Epithelial cell of proximal tubule (primary cell): ENCODE measurements around the gene ICE2. TPM values are rescaled to one million over a fixed set of nuclear protein-coding genes. Genes with fewer than 3 reads are reported as not detected.

Experiments used
- DNase-seq: peaks from one replicate; pipeline ENCODE4 v3.0.0-alpha.2; 2011; ENCODE audit warnings: low read depth
- H3K4me3 ChIP-seq: 2 replicates; pipeline ENCODE4 v1.5.1; 2011; ENCODE audit warnings: low read depth, mild to moderate bottlenecking, low read length
- total RNA-seq: library from RNA; depleted of rRNA; stranded (reverse); fragments of >200 nt; gene quantifications from 2 replicates; pipeline ENCODE4 v1.2.3, GENCODE V29; 2015
- TF ChIP-seq, protein P1 (sequence below): conservative IDR thresholded peaks from 2 replicates; pipeline ENCODE4 v1.5.1; 2012; ENCODE audit warnings: low read depth, mild to moderate bottlenecking, low read length

The ICE2 gene
- total RNA-seq, 1 donor from 2014 or later: 10.6 TPM

DNA sequence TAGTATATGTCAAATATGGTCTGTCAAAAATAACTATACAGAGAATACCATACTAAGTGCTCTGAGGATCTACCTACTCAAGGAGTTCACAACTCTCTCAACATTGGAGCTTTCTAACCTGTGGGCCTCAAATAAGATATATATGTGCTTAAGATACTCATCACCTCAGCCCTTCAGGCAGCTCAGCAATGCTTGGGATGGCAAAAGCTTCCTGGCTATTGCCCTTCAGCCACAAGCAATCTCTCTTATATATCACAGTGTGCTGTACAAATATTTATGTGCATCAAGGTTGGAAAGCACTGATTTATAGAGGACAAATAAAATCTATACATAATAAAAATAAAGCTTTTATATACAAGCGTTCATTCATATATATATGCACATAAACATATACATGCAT lies 40.3 kb downstream of the ICE2 start:
- TF ChIP-seq, protein P1, sequence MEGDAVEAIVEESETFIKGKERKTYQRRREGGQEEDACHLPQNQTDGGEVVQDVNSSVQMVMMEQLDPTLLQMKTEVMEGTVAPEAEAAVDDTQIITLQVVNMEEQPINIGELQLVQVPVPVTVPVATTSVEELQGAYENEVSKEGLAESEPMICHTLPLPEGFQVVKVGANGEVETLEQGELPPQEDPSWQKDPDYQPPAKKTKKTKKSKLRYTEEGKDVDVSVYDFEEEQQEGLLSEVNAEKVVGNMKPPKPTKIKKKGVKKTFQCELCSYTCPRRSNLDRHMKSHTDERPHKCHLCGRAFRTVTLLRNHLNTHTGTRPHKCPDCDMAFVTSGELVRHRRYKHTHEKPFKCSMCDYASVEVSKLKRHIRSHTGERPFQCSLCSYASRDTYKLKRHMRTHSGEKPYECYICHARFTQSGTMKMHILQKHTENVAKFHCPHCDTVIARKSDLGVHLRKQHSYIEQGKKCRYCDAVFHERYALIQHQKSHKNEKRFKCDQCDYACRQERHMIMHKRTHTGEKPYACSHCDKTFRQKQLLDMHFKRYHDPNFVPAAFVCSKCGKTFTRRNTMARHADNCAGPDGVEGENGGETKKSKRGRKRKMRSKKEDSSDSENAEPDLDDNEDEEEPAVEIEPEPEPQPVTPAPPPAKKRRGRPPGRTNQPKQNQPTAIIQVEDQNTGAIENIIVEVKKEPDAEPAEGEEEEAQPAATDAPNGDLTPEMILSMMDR: no peak
- no peak overlapping the region for H3K4me3 ChIP-seq
- DNase-seq: no peak

DNA sequence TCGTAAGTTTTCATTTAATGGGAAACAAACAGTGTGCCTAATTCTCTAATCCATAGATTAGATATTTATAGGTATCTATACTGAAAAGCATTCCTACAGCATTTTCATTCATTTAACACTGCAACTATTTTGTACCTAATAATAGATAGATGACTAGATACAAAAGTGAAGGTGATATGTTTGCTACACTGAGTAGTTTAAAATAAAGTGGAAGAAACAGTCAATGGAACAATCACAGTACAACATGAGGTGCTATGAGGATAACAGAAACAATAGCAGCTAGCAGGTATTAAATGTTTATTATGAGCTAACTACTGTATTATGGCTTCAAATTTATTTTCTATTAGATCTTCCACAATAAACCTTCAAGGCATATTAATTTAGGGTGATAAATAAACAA lies 50.0 kb downstream of the ICE2 start:
- TF ChIP-seq, protein P1: no peak
- no peak overlapping the region for H3K4me3 ChIP-seq
- DNase-seq: no peak

DNA sequence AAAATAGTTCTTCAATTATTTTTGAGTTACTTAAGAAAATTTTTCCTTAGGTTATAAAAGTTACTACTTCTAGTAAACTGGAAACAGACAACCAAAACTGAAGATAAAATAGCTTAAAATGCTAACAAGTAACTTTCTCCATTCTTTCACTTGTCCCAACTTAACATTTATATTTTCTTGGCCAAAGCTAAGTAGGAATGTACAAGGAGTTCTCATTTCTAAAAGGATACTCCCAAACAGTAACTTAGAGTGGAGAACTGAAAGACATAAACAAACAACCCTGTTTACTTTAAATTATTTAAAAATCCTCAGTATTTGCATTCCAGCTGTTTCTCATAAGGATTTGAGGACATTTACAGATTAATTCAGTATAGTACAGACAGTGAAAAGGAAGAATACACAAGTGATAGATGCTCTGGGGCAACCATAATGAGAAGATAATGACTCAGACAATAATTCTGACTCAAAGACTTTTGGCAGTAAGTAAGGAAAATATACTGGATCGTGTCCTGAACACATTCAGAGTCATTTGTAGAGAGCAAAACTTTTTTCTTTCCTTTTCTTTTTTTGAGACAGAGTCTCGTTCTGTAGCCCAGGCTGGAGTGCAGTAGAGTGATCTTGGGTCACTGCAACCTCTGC lies 52.0 kb downstream of the ICE2 start:
- no peak for DNase-seq
- H3K4me3 ChIP-seq: no peak overlapping the region
- TF ChIP-seq, protein P1: no peak

DNA sequence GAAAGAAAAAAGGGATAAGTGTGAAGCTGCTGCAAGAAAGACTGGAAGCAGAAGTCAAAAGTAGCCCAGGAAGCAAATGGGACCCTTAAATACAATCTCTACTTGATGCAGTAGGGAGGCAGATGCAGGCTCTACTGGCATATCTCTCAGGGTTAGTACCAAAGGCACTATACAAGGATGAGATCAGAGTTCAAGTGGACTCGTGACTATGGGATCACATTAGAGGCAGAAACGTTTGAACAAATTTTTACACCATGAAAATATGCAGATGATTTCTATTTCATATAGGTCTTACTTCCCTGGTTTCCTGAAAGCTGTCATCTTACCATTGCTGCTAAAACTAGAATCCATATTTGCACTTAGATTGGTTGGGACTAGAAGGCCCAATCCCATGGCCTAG lies 53.5 kb downstream of the ICE2 start:
- DNase-seq: no peak
- no peak overlapping the region for H3K4me3 ChIP-seq
- TF ChIP-seq, protein P1: no peak

DNA sequence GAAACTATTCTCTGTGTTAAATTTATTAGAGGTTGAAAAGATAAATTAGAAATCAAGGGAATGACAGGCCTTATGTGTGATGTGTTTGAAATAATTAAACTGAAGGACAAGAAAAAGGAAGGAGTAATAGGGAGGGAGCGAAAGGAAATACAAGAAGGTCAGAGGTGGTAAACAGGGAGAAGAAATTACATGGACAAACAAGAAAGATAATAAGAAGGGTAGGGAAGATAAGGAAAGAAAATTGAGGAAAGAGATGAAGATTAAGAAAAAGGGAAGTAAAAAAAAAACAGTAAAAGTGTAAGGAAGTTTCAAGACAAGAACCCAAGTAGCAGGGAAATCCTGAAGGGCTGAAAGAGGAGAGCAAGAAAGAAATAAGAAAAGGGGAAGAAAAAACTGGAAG lies 54.9 kb downstream of the ICE2 start:
- TF ChIP-seq, protein P1: no peak
- DNase-seq: no peak
- no peak overlapping the region for H3K4me3 ChIP-seq

DNA sequence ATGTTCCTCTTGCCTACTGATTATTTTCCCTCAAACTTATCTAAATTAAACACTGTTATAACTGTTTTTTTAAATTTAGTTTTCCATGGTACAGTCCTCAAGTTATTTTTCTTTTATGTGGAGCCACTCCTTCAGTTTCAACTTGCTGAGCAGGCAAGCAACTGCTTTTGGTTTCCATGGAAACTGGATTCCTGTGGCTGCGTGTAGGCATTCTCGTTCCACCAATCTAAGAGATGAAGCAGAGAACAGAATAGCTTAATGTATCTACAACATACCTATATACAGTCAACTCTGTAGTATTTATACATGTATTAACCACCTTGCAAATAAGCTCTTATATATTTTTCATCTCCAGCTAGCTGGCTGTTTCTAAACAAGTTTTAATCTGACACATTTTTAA lies 55.4 kb downstream of the ICE2 start:
- peak; percentile 56 for DNase-seq
- TF ChIP-seq, protein P1: no peak
- no peak overlapping the region for H3K4me3 ChIP-seq

DNA sequence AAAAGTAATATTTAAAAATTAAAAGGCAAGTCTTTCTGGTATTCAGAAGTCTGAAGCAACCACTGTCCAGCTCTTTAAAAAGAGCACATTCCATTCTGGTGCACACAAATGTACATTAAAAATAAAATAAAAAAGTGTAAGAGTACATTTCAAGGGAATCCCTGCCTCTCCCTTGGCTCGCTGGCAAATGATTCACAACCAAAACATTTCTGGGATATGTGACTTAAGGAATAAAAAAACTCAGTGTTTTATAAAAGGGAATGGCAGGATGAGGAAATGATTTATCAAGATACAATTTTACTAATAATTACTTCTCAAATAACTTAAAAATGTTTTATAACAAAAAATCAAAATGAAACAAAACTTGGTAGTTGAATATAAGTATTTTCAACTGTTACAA lies 57.4 kb downstream of the ICE2 start:
- TF ChIP-seq, protein P1: no peak
- DNase-seq: no peak
- no peak overlapping the region for H3K4me3 ChIP-seq
